ENCODE data around the gene PIAS3.

PIAS3 gene

DNA sequence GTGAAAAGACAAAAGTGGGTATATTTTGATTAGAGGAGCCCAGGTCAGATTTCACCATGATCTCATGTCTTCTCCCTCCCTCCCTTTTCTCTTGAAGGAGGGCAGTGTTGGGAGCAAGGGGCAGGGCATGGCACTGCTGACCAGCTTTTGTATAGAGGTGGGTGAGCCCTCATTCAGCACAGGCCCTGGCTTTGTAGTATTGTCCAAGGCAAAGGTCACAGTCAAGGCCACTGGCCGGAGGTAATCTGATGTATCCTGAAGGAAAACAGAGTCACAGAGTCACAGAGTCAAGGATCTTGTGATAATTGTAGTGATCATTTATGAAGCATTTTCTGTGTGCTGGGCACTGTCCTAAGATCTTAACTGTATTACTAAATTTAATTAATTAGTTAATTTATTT, 39.1 kb upstream of the PIAS3 start:
- Histone ChIP-seq H3K27ac (replicated peaks) (no peak overlapping the region), H3K27me3 (ENCODE audit: insufficient read depth, poor library complexity, severe bottlenecking) (no peaks in the 10 kb centered on the region), H3K4me3 (replicated peaks; ENCODE audit: insufficient read depth, low read length) (no peak overlapping the region)
- DNase-seq (ENCODE audit: low read depth in 1 of 2, low spot score in 1 of 2): no peak
- TF ChIP-seq GABPA (IDR thresholded peaks at IDR 0.05; ENCODE audit: low read depth) (no peak), POLR2AphosphoS5 (IDR thresholded peaks at IDR 0.05; ENCODE audit: low read depth) (no peak)
- TF ChIP-seq, protein P1, sequence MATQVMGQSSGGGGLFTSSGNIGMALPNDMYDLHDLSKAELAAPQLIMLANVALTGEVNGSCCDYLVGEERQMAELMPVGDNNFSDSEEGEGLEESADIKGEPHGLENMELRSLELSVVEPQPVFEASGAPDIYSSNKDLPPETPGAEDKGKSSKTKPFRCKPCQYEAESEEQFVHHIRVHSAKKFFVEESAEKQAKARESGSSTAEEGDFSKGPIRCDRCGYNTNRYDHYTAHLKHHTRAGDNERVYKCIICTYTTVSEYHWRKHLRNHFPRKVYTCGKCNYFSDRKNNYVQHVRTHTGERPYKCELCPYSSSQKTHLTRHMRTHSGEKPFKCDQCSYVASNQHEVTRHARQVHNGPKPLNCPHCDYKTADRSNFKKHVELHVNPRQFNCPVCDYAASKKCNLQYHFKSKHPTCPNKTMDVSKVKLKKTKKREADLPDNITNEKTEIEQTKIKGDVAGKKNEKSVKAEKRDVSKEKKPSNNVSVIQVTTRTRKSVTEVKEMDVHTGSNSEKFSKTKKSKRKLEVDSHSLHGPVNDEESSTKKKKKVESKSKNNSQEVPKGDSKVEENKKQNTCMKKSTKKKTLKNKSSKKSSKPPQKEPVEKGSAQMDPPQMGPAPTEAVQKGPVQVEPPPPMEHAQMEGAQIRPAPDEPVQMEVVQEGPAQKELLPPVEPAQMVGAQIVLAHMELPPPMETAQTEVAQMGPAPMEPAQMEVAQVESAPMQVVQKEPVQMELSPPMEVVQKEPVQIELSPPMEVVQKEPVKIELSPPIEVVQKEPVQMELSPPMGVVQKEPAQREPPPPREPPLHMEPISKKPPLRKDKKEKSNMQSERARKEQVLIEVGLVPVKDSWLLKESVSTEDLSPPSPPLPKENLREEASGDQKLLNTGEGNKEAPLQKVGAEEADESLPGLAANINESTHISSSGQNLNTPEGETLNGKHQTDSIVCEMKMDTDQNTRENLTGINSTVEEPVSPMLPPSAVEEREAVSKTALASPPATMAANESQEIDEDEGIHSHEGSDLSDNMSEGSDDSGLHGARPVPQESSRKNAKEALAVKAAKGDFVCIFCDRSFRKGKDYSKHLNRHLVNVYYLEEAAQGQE (IDR thresholded peaks at IDR 0.05; ENCODE audit: insufficient replicate concordance, low read depth): no peak

DNA sequence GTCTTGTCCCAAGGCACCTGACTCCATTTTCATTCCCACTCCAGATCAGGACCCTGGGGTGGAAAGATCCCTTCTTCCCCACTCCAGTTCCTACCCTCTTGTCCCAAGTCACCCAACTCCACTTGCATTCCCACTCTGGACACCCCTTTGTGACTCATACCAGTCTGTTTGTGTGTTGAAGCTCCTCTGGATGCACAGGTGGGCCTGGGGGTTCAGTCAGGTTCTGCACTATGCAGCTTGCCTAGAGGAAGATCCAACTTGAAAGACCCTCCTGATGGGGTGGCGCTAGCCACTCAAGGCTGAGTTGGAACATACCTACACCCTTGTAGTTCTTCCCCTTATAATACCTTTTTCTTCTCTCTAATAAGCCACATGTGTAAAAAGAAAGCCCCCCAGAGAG, 36.6 kb upstream of the PIAS3 start:
- DNase-seq (ENCODE audit: low read depth in 1 of 2, low spot score in 1 of 2): no peak
- Histone ChIP-seq H3K27me3 (ENCODE audit: insufficient read depth, poor library complexity, severe bottlenecking) (no peaks in the 10 kb centered on the region), H3K27ac (replicated peaks) (no peak overlapping the region), H3K4me3 (replicated peaks; ENCODE audit: insufficient read depth, low read length) (no peak overlapping the region)
- no peak for TF ChIP-seq SPI1 (IDR thresholded peaks at IDR 0.05; ENCODE audit: borderline replicate concordance, low read depth)
- TF ChIP-seq, protein P2, sequence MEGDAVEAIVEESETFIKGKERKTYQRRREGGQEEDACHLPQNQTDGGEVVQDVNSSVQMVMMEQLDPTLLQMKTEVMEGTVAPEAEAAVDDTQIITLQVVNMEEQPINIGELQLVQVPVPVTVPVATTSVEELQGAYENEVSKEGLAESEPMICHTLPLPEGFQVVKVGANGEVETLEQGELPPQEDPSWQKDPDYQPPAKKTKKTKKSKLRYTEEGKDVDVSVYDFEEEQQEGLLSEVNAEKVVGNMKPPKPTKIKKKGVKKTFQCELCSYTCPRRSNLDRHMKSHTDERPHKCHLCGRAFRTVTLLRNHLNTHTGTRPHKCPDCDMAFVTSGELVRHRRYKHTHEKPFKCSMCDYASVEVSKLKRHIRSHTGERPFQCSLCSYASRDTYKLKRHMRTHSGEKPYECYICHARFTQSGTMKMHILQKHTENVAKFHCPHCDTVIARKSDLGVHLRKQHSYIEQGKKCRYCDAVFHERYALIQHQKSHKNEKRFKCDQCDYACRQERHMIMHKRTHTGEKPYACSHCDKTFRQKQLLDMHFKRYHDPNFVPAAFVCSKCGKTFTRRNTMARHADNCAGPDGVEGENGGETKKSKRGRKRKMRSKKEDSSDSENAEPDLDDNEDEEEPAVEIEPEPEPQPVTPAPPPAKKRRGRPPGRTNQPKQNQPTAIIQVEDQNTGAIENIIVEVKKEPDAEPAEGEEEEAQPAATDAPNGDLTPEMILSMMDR (IDR thresholded peaks at IDR 0.05; ENCODE audit: insufficient read depth, low read length): no peak

DNA sequence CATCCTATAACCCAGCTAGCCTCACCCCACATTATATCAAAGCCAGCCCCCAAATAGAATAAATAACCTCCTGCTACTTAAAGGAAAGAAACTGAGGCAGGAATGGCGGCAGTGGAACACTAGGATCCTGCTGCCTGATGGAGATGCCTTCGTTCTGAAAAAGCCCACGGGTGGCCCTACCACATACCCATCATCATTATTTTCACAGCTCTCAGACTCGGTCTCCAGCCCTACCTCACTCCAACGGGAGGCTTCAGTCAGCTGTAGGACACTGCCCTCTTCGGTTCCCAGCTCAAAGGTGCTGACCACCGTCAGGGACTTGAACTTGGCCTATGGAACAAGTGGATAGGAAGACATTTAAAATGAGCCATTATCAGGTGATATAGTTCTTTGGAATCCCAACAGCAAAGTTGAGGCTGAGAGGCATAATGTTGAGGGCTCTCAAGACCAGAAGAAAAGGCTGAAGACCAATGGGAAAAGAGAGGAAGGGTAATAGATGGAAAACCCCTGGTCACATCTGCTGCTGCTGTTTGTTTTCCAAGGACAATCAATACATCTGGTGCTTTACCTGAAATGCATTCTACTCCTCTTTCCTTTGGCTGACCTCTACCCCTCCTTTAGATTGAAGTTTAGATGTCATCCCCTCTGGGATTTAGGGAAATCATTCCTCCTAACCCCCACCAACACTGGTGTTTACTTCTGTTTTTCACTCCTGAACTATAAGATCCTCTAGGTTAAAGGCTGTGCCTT, 34.6 kb upstream of the PIAS3 start:
- Histone ChIP-seq H3K4me3 (replicated peaks; ENCODE audit: insufficient read depth, low read length) (no peak overlapping the region), H3K27ac (replicated peaks) (no peak overlapping the region)
- TF ChIP-seq, protein P2 (IDR thresholded peaks at IDR 0.05; ENCODE audit: insufficient read depth, low read length): no peak
- TF ChIP-seq POLR2AphosphoS5 (IDR thresholded peaks at IDR 0.05; ENCODE audit: low read depth) (no peak), SPI1 (IDR thresholded peaks at IDR 0.05; ENCODE audit: borderline replicate concordance, low read depth) (no peak), GABPA (IDR thresholded peaks at IDR 0.05; ENCODE audit: low read depth) (no peak)
- TF ChIP-seq, protein P1 (IDR thresholded peaks at IDR 0.05; ENCODE audit: insufficient replicate concordance, low read depth): no peak

DNA sequence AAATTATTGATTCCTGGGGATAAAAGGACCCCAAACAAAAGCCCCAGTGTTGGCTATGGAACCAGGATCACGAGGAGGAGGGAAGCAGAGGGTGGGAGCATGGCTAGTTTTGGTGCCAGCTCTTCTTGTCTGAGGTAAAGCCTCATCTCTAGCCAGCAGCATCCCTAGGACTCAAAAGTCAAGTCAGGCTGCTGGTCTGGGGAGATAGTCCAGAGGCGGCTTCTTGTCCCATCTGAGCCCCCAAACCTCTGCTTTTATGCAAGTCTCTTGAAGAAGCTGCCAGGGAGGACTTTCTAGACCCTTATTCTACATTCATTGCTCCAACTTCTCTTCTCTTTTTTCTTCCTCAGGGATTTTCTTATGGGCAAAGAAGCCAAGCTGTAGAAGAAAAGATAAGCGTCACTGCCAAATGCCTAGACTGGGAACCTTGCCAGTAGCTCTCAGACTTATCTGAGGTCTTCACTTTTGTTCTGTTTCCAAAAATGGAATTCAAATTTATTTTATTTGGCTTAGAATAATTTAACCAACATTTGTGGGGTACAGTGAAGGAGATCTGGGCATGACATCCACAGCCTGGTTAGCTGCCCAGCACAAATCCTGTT, 33.7 kb upstream of the PIAS3 start:
- Histone ChIP-seq H3K4me3 (replicated peaks; ENCODE audit: insufficient read depth, low read length) (no peak overlapping the region), H3K27ac (replicated peaks) (no peak overlapping the region), H3K27me3 (ENCODE audit: insufficient read depth, poor library complexity, severe bottlenecking) (no peaks in the 10 kb centered on the region)
- TF ChIP-seq, protein P1 (IDR thresholded peaks at IDR 0.05; ENCODE audit: insufficient replicate concordance, low read depth): no peak
- no peak for TF ChIP-seq SPI1 (IDR thresholded peaks at IDR 0.05; ENCODE audit: borderline replicate concordance, low read depth)
- TF ChIP-seq, protein P2 (IDR thresholded peaks at IDR 0.05; ENCODE audit: insufficient read depth, low read length): no peak
- no peak for TF ChIP-seq GABPA (IDR thresholded peaks at IDR 0.05; ENCODE audit: low read depth)
- no peak for TF ChIP-seq POLR2AphosphoS5 (IDR thresholded peaks at IDR 0.05; ENCODE audit: low read depth)
- no peak for DNase-seq (ENCODE audit: low read depth in 1 of 2, low spot score in 1 of 2)

More for the DNA sequence above, 34.6 kb upstream of the PIAS3 start:
- no peaks in the 10 kb centered on the region for H3K27me3 ChIP-seq (ENCODE audit: insufficient read depth, poor library complexity, severe bottlenecking)
- DNase-seq (ENCODE audit: low read depth in 1 of 2, low spot score in 1 of 2): no peak

Data from HL-60 (cell line).